ENCODE data around the gene RCVRN.

DNA sequence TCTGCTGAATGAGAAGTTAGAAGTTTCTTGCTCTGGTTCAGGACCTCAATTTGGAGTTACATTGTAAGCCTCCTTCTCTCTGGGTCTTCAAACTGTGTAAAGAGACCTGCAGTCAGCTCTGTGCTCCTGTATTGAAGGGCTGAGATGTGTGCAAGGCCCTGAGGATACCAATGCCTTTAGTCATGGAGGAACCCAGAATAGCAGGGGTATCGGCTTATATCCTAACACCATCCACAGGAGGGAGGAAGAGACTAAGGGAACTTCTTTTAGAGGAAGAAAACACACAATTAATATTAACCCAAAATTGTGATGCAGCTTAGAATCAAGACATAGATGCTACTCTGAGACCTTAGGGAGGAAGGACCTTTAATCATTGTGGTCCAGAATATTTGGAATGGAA, 42.9 kb downstream of the RCVRN start:
- no peak for TF ChIP-seq POLR2AphosphoS5 (IDR thresholded peaks at IDR 0.05)
- TF ChIP-seq, protein P1, sequence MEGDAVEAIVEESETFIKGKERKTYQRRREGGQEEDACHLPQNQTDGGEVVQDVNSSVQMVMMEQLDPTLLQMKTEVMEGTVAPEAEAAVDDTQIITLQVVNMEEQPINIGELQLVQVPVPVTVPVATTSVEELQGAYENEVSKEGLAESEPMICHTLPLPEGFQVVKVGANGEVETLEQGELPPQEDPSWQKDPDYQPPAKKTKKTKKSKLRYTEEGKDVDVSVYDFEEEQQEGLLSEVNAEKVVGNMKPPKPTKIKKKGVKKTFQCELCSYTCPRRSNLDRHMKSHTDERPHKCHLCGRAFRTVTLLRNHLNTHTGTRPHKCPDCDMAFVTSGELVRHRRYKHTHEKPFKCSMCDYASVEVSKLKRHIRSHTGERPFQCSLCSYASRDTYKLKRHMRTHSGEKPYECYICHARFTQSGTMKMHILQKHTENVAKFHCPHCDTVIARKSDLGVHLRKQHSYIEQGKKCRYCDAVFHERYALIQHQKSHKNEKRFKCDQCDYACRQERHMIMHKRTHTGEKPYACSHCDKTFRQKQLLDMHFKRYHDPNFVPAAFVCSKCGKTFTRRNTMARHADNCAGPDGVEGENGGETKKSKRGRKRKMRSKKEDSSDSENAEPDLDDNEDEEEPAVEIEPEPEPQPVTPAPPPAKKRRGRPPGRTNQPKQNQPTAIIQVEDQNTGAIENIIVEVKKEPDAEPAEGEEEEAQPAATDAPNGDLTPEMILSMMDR (IDR thresholded peaks at IDR 0.05), result no peak
